ENCODE results near the gene ZNF280B.

ZNF280B gene

DNA sequence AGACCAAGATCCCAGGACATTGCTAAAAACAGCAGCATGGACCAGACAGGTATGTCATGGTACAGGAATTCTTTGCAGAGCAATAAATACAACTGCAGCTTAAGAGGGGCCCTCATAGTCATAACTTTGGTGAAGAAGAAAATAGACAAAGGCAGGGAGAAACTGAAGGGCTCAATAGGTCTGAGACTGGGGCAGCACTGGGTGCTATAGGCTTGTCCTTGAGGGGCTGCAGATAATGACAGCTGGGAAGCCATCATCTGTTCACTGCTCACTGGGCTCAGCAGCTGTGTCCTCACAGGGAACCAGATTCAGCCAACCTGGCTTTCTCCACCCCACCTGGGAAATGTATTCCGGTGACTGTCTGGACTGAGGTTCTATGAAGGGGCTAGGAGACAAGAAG is 68.4 kb downstream of the ZNF280B start:
- Histone ChIP-seq H3K9ac (ENCODE audit: low read depth in 1 of 2, low read length in 2 of 2) (no peak overlapping the region), H3K27me3 (ENCODE audit: control insufficient read depth in 2 of 2, insufficient read depth in 2 of 2, low read length in 2 of 2) (no peaks in the 10 kb centered on the region), H3K4me3 (ENCODE audit: low read length in 2 of 2) (no peak overlapping the region), H3K4me1 (ENCODE audit: control insufficient read depth in 2 of 2, insufficient read depth in 2 of 2, low read length in 2 of 2) (no peaks in the 10 kb centered on the region), H3K27ac (ENCODE audit: low read depth in 2 of 2, low read length in 2 of 2) (no peak overlapping the region), H3K9me3 (ENCODE audit: control insufficient read depth in 2 of 2, low read length in 2 of 2) (no peaks in the 10 kb centered on the region), H3K36me3 (ENCODE audit: control insufficient read depth in 2 of 2, insufficient read depth in 2 of 2, low read length in 2 of 2) (no peaks in the 10 kb centered on the region)
